HEK293T (cell line): ENCODE data around the gene MGLL.

ENCODE experiments used
- CTCF ChIA-PET: fragments of 350-600 bp; formaldehyde crosslinking; extraction: SDS; loops from one replicate; lab custom pipeline; 2021; ENCODE audit warnings: antibody characterized with exemption, inconsistent platforms; lab: Yijun Ruan, JAX
- POLR2A ChIA-PET: fragments of 350-600 bp; formaldehyde crosslinking; extraction: SDS; loops from one replicate; lab custom pipeline; 2020; ENCODE audit warnings: antibody characterized with exemption, inconsistent platforms; lab: Yijun Ruan, JAX
- DNase-seq: peaks from one replicate; pipeline ENCODE4 v3.0.0; 2012; ENCODE audit warnings: mixed read lengths; ENCODE audit errors: extremely low spot score
- ARNT ChIP-seq: fragments of 450-650 bp; IDR thresholded peaks from 2 replicates; pipeline ENCODE4 v1.6.1; 2017; ENCODE audit warnings: mild to moderate bottlenecking
- BHLHE40 ChIP-seq: fragments of 450-650 bp; IDR thresholded peaks from 2 replicates; pipeline ENCODE4 v1.6.1; 2016; ENCODE audit warnings: mild to moderate bottlenecking, moderate library complexity, borderline replicate concordance
- CTBP1 ChIP-seq: fragments of 450-650 bp; IDR thresholded peaks from 2 replicates; pipeline ENCODE4 v1.6.1; 2016; ENCODE audit warnings: borderline replicate concordance
- ELF4 ChIP-seq: fragments of 450-650 bp; IDR thresholded peaks from 2 replicates; pipeline ENCODE4 v1.6.1; 2017; ENCODE audit warnings: antibody characterized with exemption
- FOXA1 ChIP-seq: fragments of 450-650 bp; IDR thresholded peaks from 2 replicates; pipeline ENCODE4 v1.6.1; 2016; ENCODE audit warnings: mild to moderate bottlenecking
- FOXK2 ChIP-seq: fragments of 450-650 bp; IDR thresholded peaks from 2 replicates; pipeline ENCODE4 v1.6.1; 2016; ENCODE audit warnings: mild to moderate bottlenecking
- FOXM1 ChIP-seq: fragments of 450-650 bp; IDR thresholded peaks from 2 replicates; pipeline ENCODE4 v1.6.1; 2017; ENCODE audit warnings: mild to moderate bottlenecking, borderline replicate concordance
- HDGF ChIP-seq: fragments of 450-650 bp; IDR thresholded peaks from 2 replicates; pipeline ENCODE4 v1.6.1; 2017; ENCODE audit warnings: antibody characterized with exemption, borderline replicate concordance
- L3MBTL2 ChIP-seq: fragments of 450-650 bp; conservative IDR thresholded peaks from 2 replicates; pipeline ENCODE4 v1.6.1; 2016; ENCODE audit warnings: mild to moderate bottlenecking
- LEF1 ChIP-seq: fragments of 450-650 bp; IDR thresholded peaks from 2 replicates; pipeline ENCODE4 v1.6.1; 2017; ENCODE audit warnings: mild to moderate bottlenecking, borderline replicate concordance
- NFRKB ChIP-seq: fragments of 450-650 bp; IDR thresholded peaks from 2 replicates; pipeline ENCODE4 v1.6.1; 2016; ENCODE audit warnings: mild to moderate bottlenecking, moderate library complexity
- SP1 ChIP-seq: fragments of 450-650 bp; IDR thresholded peaks from 2 replicates; pipeline ENCODE4 v1.6.1; 2017
- SUZ12 ChIP-seq: fragments of 450-650 bp; IDR thresholded peaks from 2 replicates; pipeline ENCODE4 v1.6.1; 2016; ENCODE audit warnings: mild to moderate bottlenecking
- TARDBP ChIP-seq: fragments of 450-650 bp; IDR thresholded peaks from 2 replicates; pipeline ENCODE4 v1.6.1; 2016
- ZNF384 ChIP-seq: fragments of 450-650 bp; IDR thresholded peaks from 2 replicates; pipeline ENCODE4 v1.6.1; 2016
- TF ChIP-seq, protein P1 (sequence below): fragments of 450-650 bp; IDR thresholded peaks from 2 replicates; pipeline ENCODE4 v1.6.1; 2016

Gene MGLL

DNA sequence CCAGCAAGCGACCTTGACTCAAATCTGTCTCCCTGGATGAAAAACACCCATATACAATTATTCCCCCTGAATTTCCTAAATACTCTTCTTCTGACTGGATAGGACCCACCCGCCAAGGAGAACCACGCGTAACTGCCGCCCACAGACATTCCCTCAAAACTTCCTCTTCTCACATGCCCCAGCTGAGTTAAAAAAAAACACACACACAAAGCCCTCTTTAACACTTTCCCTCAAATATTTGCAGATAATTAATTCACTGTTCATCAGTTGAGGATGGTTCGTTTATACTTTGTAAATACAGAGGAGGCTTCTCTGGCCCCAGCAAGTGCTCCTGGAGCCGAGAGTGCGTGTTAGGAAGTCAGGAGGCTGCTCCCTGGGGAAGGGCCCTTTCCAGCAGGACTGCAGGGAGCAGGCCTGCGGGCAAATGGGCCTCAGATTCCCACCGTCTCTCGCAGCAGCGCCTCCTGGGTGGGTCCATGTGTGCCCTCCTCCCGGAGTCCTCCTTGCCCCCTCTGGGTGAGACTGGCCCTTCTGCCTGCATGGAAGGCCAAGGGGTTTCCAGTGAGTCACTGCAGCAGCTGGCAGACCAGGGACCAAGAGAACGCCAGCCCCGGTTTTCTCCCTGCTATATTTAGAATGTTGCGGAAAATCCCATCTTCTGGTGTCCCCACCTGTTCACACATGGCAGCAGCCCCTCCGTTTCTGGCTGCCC is 46.8 kb downstream of the MGLL start:
- TF ChIP-seq CTBP1 (no peak), LEF1 (no peak), FOXA1 (no peak), ELF4 (no peak), HDGF (no peak)
- TF ChIP-seq, protein P1, sequence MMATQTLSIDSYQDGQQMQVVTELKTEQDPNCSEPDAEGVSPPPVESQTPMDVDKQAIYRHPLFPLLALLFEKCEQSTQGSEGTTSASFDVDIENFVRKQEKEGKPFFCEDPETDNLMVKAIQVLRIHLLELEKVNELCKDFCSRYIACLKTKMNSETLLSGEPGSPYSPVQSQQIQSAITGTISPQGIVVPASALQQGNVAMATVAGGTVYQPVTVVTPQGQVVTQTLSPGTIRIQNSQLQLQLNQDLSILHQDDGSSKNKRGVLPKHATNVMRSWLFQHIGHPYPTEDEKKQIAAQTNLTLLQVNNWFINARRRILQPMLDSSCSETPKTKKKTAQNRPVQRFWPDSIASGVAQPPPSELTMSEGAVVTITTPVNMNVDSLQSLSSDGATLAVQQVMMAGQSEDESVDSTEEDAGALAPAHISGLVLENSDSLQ: no peak
- ChIA-PET CTCF (no interaction called here), POLR2A (no interaction called here)
- no peak for DNase-seq

DNA sequence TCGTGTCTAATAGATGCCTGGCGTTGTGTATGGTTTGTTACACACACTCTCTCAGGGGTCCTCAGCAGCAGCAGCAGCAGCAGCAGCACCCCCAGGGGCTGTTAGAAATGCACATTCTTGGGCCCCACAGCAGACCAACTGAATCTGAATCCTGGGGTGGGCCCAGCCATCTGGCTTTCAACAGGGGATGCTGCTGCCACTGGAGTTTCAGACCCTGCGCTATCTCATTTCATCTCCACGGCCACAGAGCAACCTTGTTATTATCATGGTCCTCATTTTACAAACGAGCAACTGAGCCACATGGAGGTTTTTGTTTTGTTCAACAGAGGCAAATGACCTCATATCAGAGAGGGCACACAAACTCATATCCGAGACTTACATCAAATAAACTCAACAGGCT is 47.7 kb downstream of the MGLL start:
- POLR2A ChIA-PET: no interaction called here
- DNase-seq: no peak
- TF ChIP-seq FOXK2: no peak
- TF ChIP-seq ARNT: no peak
- TF ChIP-seq NFRKB: no peak
- TF ChIP-seq FOXM1: no peak
- TF ChIP-seq ZNF384: no peak
- no peak for TF ChIP-seq ELF4
- TF ChIP-seq BHLHE40: no peak
- CTCF ChIA-PET: no interaction called here

GRCh38 chr3:127773752-127774395 is 48.4 kb downstream of the MGLL start:
- CTCF ChIA-PET: no interaction called here
- POLR2A ChIA-PET: no interaction called here
- TF ChIP-seq FOXK2 (no peak), L3MBTL2 (no peak), NFRKB (no peak), FOXM1 (no peak), HDGF (no peak), CTBP1 (no peak), ZNF384 (no peak), ARNT (no peak), FOXA1 (no peak), SP1 (no peak), LEF1 (no peak), SUZ12 (no peak), BHLHE40 (no peak), ELF4 (no peak), TARDBP (no peak)
- TF ChIP-seq, protein P1: no peak
- DNase-seq: no peak

GRCh38 chr3:127772827-127773751 is 49.2 kb downstream of the MGLL start:
- no peak for DNase-seq
- TF ChIP-seq HDGF (no peak), ZNF384 (no peak), ARNT (no peak), BHLHE40 (no peak), ELF4 (no peak), SUZ12 (no peak)
- TF ChIP-seq, protein P1: no peak
- POLR2A ChIA-PET: no interaction called here
- CTCF ChIA-PET: no interaction called here

DNA sequence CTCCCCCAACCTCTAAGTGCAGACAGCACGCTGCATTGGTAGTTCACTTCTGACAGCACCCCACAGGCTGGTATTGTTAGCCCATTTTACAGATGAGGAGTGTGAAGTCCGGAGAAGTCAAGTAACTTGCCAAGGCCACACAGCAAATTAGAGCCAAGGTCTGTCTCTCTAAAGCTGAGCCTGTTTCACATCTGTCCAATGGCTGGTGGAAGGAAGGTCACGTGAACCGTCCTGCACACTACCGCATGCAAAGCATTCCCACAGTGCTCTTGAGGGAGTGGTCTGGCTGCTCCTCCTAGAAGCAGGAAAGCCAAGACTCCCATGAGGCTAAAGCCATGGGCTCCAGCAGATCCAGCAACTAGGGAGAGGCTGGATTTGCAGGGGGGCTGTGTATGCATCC is 50.0 kb downstream of the MGLL start:
- no peak for DNase-seq
- POLR2A ChIA-PET: no interaction called here
- CTCF ChIA-PET: no interaction called here
- no peak for TF ChIP-seq BHLHE40
- TF ChIP-seq ARNT: no peak
- TF ChIP-seq, protein P1: no peak
- TF ChIP-seq NFRKB: no peak
- no peak for TF ChIP-seq LEF1
- no peak for TF ChIP-seq FOXM1
- TF ChIP-seq TARDBP: no peak
